Suppressor macrophage treated with lipopolysaccharide for 4 hours (primary cell): ENCODE results near the gene NHEJ1.
A peak's percentile ranks its signal among the peaks of the same experiment; 100 is the strongest.

Source experiments
- DNase-seq: peaks from one replicate; pipeline ENCODE4 v3.0.0-alpha.2; 2020

The NHEJ1 gene

DNA sequence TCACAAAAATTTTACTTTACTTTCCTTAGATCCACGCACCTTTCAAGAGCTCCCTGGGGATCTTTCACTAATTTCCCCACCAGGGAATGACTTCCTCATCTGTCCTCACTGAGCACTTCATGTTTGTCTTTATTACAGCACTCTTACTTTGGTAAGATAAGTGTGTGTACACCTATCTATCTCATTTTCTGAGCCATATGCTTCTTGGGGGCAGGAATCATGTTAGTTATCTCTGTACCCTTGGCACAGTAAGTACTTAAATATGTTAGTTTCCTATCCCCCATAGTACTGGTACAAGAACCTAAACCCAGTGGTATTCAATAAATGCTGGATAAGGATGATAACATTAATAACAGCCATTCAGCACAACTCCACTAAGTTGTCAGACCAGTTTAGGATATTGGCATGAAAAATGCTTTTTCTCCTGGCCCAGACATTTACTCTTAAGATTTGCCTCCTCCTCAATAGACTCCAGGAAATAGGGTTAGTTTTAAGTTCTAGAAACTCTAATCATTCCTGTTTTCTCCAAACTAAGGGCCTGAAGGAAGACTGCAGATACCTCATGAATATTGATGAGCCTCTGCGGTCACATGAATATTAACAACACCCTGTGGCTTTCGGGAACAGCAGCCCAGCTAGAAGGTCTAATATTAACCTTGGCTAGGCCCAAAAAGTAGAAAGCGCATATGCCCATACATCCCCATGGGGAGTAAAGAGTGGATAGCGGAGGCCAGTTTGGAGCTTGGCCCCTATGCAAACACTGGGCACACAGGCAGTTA, 38.2 kb downstream of the NHEJ1 start:
- DNase-seq = no peak

DNA sequence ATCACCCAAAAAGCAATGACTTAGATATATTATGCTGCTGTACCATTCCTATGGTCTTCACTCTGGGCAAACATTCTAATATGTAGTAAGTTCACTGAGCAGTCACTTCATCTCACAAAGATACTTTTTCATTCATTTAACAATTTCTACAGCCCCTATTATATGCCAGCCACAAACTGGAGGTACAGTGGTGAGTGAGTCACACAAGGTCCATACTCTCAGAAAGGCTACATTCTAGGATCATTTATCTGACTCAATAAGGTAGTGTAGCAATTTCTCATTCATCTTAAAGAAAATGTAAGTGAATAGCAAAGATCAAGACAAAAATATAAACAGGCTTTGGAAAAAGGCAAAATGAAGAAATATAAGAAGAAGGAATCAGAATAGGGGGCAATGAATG, 40.5 kb downstream of the NHEJ1 start:
- DNase-seq = no peak

DNA sequence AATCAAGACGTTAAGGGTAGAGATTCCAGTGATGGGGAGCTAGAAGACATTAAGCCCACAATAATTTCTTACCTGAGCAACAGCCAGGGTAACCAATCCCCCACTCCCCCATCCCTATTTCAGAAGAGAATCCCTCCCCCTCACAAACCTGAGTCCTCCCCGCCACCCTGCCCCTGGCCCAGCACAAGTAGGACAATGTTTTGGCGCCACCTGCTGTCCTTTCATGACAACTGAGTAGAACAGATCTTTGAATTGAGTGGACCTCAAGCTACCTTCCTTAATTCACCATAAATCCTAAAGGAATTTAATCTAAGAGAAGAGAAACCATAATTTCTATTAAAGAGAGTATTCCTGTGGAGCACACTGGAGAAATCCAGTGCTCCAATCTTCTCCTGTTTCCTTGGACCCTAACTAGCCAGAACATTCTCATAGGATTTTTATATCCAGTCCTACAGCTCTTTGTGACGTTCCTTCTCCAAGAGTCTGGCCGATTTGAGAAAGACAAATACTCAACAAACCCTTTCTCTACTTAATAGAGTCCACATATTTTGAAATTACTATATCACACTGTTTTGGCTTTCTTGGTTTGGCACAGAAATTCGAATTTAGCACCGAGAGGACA, 41.1 kb downstream of the NHEJ1 start:
- peak; percentile 71 for DNase-seq

DNA sequence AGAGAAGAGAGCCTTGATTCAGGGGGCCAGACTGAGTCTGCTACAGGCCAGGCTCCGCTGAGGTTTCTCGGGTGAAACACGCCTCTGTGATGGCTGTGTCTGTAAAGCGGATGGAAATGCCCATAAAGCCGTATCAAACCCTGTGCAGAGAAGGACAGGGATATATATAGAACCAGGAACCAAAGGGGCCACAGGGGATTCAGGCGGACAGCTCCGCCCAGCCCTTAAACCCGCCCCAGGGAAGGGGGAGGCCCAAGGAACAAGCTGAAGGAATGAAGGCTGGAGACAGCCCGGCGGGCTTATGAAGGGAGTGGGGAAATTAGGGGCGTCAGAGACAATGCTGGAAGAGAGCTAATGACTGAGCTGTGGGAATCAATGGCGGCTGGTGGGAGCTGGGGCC, 42.1 kb downstream of the NHEJ1 start:
- DNase-seq = no peak

DNA sequence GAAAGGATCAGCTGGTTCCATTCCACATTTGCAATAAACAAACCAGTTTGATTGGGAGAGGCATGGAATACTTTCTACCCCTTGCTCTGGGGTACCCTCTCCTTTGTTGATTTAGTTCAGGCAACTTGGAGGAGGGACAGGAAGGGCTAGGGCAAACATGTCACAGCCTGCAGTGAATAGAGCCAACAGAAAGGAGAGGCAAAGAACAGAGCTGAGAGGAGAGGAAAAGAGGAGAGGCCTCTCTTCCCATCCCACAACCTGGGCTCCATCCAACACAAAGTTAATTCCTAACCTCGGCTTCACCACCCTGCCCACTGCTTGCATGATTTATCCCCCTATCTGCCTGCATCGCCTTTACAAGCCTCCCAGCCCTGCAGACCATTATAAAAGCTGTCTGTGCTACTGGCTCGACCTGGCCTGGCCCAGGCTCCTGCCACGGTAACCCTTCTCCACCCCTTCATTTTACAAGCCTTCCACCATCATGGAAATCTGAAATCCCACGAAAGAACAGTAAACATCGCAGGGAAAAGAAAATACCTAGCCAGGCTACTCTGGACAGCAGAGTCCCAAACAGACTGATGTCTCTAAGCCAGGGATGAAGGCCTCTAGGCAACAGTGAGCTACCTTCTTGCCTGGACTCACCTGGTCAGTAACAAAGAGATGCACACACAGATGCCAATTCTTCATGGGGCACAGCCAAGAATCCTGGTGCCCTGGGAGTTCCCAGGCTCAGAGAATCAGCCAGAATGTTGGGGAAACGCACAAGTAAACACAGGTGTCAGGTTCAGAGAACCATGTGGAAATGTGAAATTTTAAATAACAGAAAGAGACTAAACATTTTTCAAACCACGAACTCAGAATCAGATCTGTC, 43.6 kb downstream of the NHEJ1 start:
- DNase-seq = no peak

DNA sequence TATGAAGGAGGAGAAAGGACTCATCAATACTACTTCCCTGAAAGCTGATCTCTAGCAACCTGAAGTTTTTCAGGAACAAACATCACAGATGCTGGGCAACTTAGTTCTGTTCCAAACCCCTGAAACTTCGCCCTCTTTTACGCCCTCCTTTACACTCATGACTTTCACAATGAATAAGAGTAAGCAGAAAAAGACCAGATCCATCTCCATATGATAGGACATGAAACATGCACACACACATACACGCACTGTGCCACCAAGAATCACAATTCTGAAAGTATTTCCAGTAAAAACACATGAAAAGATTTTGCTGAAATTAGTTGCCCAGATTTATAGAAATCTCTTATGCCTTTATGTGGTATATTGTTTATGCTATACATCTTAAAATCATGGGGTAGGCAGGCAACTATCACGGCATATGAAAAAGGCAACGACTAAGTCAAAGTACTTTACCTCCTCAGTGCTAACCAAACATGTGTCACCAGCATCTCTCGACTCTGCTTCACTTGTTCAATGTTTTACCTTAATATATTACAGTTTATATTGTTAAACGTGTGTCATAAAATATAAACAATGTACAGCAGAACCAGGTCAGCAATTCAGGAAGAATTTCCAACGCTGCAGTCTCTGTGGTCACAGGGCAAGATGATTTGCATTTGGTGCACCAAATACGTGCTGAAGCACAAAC, 47.8 kb downstream of the NHEJ1 start:
- no peak for DNase-seq

DNA sequence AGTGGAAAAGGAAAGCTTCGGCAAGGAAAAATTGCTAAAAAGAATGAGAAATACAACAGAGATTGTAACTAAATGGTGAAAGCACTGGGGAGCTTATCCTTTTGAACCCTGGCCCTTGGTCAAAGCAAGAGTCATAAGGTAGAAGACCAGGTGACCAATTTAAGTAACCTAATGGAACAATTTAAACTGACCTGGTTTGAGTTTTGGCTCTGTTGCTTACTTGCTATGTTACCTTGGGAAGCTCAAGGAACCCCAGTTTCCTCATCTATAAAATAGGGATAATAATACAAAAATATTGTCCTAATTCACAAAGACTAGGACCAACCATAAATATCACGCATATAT, 48.6 kb downstream of the NHEJ1 start:
- no peak for DNase-seq

DNA sequence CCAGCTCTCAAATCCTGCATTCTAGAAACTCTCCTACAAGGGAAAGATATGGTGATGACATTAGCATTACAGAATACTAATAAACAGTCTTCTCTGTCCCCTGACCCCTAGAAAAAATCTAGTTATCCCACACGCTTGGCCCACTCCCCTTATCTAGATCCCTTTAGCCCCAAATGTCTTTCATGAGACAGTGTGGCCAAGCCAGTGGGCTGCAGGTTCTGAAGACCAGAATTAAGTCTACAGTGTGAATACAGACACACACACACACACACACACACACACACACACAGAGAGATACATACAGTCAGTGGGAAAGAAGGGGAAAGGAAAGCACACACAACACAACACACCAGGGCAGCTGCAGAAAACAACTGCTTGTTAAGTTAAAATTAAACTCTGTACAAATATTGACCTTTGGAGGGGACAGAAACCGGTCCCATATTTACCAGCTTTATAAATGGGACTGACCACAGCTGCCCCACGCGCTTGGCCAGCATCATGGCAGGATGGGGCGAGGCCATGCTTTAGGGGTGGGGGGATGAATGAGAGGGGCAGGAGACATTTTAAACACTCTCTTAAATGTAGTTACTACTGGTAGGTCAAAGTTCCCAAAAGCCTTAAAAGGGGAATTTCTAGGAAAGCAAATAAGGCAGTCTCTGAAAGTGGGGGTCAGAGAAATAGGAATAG, 49.1 kb downstream of the NHEJ1 start:
- DNase-seq = no peak

DNA sequence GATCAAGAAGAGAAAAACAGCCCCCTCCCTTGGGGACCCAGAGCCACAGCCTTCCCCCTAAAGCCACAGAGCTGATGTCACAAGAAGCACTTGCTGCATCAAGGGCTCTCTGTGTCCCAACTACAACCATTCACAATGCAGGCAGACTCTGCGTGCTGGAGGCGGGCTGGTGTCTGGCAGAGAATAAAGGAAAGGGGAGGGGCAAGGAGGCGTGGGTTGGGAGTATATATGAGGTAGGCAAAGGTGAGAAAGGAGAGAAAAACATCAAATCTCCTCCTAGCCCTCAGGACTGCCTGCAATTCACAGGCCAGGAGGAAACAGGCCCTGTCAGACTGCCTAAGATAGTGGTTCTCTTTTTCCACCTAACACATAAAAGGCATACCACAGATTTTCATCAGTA, 51.1 kb downstream of the NHEJ1 start:
- DNase-seq = no peak

DNA sequence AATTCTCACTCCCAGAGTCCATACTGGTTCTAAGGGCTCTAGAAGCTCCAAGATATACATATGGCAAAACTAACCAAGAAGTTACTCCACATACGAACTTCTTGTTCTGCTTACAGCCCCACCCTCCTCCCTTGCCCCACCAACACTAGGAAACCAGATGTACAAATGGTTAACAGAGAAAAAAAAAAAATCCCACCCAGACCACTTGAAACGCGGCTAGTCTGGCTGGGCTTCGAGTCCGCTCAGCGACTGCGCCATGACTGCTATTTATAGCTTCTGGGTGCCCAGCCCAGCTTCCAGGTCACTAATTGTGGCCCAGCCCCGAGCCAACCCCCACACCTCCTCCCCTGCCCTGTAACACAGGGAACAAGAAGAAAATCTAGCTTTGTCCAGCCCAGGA, 52.9 kb downstream of the NHEJ1 start:
- DNase-seq = no peak

DNA sequence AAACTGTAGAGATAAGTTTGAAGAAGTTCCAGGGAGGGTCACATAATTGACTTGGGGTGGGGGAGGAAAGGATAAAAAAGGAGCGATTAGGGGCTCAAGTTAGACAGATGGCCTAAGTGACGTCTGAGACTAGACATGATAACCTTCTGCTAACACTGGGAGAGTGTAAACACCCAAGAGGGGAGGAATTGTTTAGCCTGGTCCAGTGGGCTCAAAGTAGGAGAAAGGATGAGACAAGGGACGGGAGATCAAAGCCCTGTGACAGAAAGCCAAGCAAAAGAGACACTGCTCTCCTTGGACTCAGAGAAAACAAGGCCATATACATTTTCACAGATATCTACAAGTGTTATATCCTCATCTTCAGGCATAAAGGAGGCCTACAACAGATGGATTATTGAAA, 54.4 kb downstream of the NHEJ1 start:
- no peak for DNase-seq

DNA sequence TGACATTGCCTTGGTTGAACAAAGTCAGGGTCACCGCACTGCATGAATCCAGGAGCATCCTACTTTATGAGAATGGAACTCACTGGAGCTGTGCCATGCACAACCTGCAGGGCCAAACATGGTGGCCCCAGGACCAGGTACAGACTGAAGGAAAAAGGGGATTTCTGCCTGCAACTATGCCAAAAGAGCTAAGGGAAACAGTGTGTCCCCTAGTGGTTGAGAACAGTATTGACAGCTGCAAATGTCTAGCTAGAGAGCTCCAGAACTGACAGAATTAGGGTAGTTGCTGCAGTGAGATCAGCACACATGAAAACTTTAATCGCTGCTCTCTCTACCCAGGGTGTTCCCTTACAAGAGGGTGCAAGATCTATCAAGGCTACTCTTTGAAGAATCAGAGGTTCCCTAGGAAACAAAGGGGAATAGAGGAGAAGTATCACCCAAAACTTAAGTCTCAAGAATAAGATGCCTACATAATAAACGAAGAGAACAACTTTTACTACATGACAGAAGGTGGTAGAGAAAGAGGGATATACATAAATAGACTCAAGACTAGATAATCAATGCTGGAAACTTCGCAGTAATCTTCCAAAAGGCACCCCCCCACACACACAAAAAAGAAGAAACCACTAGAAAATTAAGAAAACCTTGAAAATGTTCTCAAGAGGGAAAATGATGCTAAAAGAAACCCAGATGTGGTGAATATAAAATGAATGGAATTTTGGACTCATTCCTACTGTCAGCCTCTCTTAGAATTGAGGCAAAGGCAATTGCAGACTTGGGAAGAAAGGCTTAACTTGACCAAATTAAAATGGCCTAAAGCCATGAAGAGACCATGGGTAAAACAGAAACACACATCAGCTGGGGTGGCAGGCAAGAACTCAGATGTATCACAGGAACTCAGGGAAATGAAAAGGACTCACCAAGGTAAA, 56.2 kb downstream of the NHEJ1 start:
- peak; percentile 60 for DNase-seq

DNA sequence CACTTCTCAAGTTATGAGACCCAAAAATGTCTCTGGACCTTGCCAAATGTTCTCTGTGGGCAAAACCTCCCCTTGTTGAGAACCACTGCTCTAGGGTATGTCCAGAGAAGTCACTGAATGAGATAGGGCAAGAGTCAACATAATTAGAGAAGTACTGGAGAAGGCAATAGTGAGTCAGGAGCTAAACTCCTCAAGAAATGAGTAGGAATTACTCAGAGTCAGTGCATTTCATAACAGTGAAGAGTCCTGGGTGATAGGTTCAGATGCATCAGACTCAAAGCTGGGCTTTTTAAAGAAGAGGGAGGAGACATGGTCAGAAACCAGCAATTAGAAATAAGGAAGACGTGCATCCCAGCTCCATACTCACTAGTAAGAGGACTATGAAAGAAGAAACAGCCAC, 61.3 kb downstream of the NHEJ1 start:
- peak; percentile 89 for DNase-seq

DNA sequence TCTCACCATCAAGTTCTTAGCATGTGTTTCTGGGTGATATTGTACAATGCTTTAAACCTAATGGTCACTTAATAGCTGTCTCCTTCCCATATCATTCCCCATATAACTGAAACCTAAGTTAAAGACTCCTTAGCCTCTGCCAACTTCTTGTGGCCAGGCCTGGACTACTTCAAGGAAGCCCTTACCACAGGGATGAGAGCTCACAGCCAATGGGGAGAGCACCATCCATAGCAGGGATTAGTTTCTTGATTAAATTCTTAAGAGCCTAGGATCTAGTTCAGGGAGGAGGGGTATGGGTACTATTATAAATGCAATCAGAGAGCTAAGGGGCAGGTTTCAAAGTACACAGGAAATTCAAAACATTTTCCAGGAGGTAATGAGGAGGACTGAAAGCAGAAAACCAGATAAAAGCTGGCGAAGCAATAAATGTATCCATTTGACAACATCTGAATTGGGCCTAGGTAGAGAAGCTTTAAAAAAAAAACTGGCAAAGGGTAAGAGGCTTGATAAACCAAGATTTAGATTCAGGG, 65.1 kb downstream of the NHEJ1 start:
- no peak for DNase-seq

DNA sequence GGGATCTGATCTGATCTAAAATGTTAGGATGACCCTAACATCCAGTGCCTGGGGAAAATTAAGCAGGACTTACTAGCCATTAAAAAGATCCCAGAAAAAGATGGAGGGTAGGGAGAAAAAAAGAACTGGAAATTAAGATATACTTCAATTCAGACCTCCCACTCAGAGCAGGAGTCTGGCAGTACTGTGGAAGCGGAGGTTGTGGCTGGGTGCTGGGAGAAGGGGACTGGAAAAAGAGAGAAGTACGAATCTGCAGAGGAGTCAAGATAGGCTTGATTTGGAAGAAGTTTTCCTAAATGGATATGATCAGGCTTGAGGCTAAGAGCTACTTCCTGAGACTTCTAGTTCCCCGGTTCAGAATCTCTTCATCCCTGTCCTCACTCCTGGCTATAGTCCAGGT, 66.4 kb downstream of the NHEJ1 start:
- no peak for DNase-seq

DNA sequence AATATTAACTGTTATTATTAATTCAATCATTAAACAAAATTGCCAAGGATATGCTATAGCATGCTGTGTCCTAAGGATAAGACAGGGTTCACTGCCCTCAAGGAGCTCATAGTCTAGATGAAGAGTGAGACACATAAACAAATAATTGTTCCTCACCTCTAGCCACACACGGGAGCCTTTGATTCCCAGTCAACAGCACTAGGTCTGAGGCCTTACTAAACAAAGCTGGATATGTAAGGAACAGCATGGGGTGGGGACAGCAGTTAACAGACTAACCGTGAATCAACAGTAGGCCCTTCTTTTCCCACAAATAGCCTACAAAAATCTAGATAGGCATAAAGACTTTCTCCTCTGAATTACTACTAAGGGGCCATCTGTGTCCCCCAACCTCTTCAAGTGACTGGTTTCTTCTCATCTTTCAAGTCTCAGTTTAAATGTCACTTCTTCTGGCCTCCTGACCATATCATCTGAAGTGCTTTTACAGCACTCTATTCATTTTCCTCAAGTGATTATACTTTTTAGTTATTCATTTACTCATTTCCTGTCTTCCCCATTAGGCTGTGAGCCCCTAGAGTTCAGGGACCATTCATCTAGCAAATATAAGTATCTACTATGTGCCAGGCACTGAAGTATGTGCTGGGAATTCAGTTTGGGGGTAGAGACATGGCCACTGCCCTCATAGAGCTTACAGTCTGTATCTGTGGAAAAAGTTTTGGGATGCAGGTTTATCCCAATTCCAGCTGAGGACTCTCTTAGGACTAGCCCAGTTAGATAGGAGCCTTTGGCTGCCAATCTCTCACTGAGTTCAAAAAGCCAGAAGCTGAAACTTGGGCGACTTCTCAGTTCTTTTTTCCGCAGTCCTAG, 69.9 kb downstream of the NHEJ1 start:
- no peak for DNase-seq

DNA sequence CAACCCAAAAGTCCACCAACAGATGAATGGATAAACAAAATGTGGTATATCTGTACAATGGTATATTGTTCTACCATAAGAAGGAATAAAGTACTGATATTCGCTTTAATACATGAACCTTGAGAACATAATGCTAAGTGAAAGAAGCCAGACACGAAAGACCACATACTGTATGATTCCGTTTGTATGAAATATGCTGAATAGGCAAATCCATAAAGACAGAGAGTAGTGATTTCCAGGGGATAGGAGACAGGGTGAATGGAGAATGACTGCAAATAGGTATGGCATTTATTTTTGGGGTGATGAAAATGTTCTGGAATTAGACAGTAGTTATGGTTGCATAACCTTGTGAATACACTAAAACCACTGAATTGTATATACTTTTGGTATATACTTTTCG, 71.3 kb downstream of the NHEJ1 start:
- no peak for DNase-seq

DNA sequence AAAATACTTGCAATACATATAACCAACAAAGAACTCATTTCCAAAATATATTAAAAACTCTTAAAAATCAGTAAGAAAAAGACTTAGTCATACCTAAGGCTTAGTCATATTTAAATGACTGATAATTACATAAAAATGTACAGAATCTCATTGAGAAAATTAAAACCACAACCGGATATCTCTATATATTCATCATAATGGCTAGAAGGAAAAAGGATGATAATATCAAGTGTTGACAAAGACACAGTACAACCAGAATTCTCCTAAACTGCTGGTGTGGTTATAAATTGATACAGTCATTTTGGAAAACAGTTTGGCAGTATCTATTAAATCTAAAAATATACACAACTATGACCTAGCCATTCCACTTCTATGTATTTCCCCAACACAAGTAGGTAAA, 72.8 kb downstream of the NHEJ1 start:
- DNase-seq = no peak

DNA sequence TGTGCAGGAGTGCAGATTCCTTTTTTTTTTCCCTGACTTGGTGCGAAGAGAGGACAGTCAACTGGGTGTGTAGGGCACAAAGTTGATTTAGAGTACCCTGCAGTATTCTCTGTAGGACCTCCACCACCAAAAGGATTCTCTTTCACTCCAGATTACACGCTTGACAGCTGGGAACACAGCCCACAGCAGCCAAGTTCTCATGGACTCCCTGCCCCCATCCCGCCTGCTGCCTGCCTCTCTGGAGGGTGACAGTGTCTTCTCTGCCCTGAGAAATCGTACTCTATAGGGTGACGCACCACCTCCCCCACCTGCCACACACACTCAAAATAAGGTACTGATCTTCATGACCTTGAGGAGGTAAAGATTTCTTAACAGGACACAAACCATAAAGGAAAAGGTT, 73.3 kb downstream of the NHEJ1 start:
- no peak for DNase-seq

DNA sequence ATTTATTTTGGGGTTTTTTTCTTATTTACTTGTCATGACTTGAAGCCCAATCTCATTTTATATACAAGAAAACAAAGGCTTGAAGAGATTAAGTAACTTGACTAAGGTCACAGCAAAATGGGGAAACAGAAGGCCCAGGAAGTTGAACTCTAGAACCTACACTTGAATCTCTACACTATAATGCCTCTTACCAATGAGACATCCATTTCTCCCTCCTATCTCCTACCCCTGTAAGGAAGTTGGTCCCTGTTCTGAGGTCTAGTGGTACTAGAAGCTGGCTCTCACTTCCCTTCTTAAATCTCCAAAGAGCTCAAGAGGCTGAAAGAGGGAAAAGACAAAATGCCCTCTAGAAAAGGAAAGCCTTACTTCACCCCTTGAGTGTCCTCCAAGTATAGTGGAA, 74.4 kb downstream of the NHEJ1 start:
- peak; percentile 46 for DNase-seq
